HG02798 (cell line): ENCODE data around the gene CHST15.

Experiments
- ATAC-seq: cut with Tn5 transposase; IDR thresholded peaks from one replicate; pipeline ENCODE4 v1.9.1; 2021; ENCODE audit warnings: mild to moderate bottlenecking; ENCODE audit not compliant: unreplicated experiment, poor library complexity

The CHST15 gene, protein sequence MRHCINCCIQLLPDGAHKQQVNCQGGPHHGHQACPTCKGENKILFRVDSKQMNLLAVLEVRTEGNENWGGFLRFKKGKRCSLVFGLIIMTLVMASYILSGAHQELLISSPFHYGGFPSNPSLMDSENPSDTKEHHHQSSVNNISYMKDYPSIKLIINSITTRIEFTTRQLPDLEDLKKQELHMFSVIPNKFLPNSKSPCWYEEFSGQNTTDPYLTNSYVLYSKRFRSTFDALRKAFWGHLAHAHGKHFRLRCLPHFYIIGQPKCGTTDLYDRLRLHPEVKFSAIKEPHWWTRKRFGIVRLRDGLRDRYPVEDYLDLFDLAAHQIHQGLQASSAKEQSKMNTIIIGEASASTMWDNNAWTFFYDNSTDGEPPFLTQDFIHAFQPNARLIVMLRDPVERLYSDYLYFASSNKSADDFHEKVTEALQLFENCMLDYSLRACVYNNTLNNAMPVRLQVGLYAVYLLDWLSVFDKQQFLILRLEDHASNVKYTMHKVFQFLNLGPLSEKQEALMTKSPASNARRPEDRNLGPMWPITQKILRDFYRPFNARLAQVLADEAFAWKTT

DNA sequence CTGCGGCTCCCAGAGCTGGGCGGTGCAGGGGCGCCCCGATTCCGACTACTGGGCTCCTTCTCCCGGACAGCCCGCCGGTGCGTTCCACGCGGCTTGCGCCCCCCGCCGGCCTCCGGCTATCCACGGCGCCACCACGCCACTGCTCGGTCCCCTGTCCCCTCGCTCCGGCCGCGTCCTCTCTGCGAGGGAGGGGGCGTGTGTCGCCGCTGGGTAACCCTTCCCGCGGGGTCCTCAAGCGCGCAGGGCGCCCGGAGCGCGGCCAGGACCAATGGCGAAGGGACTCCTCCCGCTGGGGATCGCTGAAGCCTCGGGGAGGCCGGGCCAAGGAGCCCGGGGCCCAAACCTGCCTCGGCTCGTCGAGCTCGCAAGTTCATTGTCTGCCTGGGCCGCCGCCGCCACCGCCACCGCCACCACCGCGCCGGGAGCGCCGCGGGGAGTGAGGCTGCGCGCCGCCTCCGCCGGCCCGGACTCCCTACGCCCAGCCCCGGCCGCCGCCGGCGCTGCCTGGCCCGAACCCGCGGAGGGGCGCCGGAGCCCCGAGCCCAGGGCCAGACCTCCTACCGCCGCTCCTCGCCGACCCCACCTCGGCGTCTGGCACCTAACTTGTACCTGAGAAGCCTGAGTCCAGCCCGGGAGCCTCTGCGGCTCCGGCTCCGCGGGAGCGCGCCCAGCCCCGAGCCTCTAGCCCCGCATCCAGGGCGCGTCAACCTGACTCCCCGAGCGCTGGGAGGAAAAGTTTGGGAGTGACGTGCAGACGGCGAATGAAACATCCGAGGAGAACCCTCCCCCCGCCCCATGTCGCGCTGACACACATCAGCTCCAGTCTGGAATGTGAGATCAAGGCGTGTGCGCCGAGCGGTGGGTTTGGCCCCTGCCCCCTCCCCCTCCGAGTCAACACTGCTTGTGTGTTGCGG lies at the start of gene CHST15:
Gene CHST15 (minus strand): TSS at position 739 of the 914 bp plus-strand sequence. CDS start 47,386 bp downstream, outside the sequence.
- peak; percentile 28 for ATAC-seq

DNA sequence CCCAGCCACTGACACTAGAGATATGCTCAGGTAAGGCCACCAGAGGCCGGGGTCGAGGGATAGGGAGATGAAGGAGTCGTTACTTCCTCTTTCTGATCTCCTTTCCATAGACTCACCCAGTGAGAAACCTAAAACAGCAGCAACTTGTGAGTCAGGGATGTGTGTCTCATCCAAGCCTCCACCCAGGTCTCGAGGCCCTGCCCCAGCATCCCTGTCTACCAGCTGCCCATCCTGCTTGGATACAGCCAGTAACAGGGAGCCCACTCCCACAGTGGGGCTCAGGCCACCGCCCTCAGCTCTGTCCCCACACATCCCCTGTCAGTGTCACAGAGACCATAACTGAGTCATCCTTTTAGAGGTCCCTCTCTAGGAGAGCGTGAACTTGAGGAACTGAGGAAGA lies 49.6 kb upstream of the CHST15 start:
- ATAC-seq: peak; percentile 17

DNA sequence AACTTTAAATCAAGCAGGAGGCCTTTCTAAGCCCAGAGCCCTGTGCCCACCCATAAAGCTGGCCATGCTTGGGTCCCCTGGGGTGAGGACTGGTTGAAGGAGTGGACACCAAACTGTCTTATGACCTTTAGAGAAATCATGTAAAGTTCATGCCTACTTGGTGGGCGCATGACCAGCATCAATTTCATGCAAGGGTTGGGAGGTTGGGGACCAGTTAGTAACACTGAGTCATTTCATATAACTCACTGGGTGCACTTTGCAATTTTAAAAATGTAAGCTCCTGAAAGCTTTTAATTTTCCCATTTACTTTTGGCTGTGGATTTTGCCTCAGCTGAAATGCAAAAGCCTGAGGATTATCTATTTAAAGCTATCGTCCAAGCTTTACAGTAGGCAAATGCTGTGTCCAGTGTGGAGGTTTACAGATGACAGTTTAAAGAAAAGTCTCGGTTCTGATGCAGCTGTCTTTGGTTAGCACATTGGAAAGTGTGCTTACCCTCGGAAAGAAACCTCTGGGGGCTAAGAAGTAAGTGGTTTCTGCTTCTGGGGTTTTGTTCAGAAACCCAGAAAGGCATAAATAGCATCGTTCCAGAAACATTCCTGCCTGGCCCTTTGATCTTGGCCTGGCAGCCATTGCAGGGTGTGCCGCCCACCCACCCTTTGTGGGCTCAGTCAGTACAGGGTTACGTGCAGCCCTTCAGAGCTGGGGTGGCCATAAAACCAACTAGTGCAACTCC lies 48.8 kb upstream of the CHST15 start:
- peak; percentile 53 for ATAC-seq

DNA sequence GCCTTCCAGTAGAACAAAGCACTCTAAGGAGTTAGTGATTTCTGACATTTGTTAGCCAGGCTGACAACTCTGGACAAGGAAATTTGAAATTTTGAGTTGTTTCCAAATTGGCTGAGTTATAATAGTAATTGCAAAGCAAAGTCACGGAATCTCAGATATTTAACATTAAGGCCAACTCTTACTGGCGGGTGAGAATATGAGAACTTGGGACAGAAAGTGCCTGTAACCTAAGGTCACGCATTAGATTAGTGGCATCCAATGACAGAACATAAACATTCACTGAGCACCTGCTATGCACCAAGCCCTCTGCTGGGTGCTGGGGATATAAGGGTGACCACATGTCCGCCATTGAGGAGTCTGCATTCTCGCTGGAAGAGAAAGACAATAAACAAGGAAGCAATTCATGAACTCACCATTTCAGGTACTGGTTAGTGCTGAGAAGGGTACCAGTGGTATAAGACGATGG lies 45.5 kb upstream of the CHST15 start:
- no peak for ATAC-seq

DNA sequence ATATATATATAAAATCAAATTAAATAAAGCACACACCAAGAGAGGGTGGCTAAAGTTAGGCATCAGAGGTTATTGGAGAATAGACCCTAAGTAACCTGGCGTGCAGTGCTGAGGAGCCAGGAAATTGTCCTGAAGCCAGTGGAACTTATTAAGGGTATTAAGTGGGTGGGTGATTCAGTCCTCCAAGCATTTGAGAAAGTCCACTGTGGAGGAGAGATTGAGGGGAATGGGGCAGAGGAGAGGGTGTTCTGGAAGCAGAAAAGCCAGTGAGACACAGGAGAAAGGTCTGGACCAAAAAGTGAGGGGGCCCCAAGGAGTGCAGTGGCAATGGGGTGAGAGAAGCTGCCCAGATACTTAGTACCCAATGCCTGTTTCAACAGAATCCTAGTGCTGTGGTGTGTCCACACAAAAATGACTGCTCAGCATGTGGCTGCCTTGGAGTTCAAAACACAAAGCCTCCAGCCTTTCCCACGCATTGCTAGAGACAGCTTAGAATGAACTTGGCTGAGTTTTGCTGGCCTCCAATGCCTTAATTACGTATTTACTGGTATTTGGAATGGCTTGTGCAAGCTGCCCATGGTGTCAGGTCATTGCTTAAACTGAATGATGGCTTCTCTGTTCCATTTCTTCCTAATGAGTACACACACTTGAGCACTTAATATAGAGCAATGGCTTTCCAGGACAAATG lies 44.9 kb upstream of the CHST15 start:
- no peak for ATAC-seq

DNA sequence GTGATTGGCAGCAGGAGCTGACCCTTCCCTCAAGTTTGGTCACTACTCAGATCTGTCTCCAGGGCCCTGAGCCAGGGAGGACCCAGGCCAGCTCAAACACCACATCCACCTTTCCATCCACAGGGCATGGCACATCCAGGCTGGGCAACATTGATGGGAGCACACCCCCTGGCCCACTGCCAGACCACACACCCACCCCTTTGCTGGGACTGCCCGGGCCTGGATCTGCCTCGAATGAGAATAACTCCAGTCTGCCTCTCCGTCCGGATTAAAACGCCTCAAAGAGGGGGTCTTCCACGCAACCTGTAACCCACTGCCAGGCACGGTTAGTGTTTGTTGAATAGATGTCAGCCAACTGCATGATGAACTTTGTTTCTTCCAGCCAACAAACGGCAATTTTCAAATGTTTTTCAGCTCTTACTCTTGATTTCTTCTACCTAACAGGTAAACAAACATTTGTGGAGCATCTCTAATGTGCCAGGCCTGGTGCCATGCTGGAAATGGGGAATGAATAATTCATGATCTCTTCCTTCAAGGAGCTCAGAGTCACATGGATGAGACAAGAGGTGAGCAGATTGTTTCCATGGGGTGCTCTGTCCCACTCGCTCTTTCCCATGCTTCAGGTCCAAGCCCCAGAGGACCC lies 41.0 kb upstream of the CHST15 start:
- no peak for ATAC-seq

DNA sequence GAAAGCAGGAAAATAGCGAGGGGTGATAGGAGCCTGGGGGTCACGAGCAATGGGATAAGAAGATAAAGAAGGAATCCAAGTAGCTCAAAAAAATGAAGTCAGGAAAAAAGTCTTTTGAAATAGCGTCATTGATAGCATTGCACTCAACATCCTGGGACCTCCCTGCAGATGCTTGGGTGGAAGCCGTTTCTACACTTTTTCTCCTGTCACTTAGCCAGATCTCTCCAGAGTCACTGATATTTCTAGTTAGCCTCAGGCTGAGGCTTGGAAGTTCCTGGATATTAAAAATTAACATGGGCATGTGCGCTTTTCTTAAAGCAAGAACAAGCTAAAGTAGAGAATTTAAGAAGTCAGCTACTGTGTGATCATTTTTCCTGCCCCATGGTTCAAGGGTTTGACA lies 39.5 kb upstream of the CHST15 start:
- ATAC-seq: no peak

DNA sequence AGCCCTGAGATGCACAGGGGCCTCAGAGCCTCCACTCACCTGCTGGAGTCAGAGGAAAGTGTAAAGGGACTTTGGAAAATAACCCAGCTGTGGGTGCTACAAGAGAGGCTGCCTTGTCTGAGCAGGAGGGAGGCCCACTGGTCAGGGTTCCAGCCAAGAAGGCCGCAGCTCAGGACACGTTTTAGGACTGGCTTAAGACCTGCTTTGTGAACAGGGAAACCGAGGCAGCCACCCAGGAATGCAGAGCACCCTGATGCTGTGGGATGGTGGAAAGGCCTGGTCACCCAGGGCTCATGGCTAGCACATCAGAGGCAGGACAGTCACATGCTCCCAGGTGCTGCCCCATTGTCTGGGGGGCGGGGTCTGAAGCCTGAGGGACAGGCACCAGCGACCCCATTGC lies 38.9 kb upstream of the CHST15 start:
- no peak for ATAC-seq

DNA sequence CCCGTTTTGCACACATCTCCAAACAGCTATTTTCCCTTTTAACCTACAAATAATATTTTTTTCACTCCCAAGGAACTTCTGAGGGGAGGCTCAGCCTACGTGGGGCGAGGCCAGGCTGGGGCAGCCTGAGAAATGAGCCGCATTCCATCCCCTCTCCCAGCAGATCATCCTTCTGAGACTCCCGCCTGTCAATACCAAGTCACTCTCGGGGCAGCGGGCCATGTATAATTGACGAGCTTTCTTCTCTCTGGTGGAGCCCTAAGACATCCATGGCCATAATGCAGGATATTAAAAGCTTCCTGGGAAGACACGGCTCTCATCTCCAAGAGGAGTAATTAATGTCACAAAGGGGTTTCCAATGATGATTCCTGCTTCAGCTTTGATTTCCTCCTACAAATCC lies 37.8 kb upstream of the CHST15 start:
- no peak for ATAC-seq

DNA sequence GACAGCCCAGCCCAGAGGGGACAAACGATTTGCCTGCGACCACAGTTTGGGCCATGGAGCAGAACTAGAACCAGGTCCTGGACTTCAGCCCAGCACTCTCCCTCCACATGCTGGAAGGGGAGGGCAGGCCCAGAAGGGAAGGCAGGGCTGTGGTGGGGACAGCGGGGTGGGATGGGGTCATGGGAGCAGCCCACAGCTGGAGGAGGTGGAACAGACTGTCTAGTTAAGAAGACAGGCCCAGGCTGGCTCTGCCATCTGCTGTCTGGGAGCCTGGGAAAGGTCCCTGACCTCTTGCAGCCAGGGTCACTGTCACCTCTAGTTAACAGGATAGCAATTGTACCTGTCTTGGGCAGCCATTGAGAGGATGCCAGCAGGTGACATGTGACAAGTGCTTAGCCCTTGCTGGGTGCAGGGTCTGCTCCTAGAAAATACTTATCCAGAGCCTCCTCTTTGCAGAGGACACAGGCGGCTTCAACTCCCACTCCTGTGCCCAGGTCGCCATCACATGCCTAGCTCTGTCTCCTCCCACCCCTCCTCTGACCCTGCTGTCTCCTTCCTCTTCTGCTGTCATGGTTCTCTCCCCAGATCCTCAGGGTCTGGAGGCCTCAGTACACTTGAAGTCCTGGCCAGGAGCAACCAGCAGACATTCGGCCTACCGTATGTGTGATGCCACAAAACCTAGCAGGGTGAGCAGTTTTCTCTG lies 37.0 kb upstream of the CHST15 start:
- no peak for ATAC-seq

DNA sequence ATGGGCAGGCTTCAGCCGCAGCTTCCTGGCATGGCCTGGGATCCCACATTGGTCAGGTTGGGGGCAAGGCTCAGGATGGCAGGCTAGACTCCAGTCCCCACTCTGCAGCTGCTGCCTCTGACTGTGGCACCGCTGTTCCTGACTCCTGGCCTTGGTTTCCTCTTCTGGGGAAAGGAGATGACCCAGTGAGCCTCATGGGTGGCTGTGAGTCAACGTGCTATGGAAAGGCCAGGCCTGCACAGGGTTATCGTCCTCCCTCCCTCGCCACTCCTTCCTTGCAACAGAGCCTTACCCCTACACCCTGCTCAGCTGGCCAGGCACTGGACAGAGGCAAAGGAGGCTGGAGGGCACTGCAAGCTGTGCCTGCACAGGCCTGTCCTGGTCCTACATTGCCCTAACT lies 36.1 kb upstream of the CHST15 start:
- ATAC-seq: no peak

DNA sequence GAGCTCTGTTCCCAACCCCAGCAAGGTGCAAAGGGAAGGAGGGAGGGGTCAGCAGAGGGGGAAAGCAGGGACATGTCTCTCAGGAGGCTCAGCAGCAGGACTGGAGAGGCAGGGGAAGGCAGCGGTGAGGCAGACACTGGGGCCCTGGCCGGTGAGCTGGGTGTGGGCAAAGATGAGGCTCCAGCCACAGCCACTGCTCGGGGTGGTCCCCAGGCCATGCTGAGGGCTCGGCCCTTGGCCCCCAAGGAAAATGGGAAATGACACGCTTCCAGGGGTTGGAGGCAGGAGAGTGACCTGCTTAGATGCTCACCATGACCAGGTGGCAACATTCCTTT lies 35.4 kb upstream of the CHST15 start:
- no peak for ATAC-seq

DNA sequence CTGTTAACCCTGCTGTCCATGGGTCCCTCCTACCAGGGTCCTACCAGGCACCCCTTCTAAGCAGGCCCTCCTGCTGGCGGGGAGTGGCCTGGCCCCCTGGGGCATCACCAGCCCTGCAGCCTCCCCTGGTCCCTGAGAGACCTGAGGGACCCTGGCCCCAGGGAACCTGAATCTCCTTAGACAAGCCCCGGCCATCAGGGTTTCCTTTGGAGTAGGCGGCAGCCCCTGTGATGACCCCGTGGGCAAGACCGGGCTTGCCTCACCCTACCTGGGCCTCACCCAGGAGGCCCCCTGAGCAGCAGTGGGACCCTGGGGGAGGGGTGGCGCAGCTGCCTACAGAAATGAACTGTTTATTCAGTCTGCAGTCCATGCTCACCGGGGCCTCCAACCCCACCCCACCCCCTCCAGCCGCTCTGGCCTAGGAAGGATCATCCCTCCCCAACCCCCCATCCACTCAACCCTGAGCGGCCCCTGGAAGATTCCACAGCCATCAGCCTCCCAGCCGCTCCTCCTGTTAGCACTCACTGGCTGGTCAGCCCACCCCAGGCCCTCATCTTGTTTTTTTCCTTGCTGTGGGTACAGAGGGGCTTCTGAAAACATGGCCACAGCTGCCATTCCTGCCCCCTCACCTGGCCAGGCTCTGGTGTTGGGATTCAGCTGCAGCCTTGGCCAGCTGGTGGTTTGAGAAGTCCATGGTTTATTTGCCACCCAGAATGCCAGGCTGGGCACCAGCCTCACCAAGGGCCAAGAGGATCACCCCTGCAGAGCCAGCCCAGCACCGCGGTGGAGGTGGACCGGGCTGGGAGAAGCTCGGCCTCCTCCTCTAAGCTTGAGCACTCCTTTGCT lies 34.8 kb upstream of the CHST15 start:
- ATAC-seq: no peak

DNA sequence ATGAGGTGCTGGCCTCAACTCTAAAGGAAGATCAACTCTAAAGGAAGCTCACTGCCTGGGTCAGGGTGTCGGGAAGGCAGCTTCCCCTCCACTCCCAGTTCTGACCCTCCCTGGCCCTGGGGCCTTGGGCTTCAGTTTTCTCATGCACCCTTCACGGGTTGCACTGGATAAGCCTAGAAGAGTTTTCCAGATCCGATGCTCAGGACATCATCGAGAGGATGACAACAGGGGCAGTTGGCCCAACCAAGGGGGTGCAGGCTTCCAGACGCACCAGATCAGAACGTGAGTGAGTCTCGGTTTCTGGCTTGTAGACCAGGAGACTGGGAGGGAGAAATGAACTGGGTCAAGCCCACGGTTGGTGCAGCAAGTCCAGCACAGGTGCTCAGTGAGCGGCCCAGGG lies 34.2 kb upstream of the CHST15 start:
- ATAC-seq: no peak

DNA sequence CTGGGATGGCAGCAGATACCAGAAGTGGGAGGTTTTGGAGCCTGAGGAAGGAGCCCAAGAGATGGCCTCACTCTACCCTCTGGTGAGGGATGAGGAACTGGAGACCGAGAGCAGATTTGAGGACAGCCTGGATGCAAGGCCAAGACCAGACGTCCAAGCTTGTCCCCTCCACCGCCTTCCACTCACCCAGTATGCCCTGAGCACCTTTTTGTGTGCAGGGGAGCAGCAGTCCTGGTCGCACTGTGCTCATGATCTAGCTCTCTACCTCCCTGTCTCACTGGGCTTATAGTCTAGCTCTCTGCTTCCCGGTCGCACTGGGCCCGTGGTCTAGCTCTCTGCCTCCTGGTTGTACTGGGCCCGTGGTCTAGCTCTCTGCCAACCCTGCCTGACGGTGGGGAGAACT lies 33.6 kb upstream of the CHST15 start:
- ATAC-seq: no peak

DNA sequence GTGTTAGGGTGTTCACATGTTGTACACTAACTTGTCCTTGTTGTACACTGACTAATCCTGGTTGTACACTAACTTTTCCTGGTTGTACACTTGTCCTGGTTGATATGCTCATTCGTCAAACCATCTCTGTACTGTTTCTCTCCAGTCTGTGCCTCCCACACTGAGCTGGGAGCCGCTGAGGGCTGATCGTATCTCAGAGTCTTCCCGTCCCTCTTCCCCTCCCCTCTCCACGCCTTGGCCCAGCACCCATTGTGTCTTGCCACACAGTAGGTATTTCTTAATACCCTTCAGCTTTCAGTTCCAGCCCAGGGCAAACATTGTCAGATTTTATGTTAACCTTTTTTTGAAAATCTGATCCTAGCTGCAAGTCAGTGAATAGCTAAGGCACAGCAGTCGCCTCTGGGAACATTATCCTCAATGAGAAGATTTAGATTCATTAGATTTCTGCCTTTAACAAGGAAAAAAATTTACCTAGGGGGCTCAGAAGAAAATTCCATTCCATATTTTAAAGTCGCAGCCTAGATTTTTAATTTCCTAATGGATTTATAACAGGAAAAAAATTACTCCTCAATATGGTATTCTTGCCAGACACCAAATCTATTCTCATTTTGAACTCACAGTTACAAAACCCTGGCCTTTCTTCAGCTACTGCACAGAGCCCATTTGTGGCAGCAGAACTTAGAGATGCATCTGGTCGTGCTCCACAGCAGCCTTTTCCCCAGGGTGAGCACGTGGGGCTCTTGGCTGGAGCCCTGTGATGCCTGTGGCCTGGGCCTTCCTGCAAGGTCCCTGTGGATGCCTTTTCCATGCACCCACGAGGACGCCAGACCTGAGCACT lies 33.0 kb upstream of the CHST15 start:
- no peak for ATAC-seq
